ENCODE data around the gene PLPP1. TPM values are rescaled to one million over a fixed set of nuclear protein-coding genes. Genes with fewer than 3 reads are reported as not detected.

Gene PLPP1
- total RNA-seq, 1 donor from 2014 or later = 17.4 TPM

DNA sequence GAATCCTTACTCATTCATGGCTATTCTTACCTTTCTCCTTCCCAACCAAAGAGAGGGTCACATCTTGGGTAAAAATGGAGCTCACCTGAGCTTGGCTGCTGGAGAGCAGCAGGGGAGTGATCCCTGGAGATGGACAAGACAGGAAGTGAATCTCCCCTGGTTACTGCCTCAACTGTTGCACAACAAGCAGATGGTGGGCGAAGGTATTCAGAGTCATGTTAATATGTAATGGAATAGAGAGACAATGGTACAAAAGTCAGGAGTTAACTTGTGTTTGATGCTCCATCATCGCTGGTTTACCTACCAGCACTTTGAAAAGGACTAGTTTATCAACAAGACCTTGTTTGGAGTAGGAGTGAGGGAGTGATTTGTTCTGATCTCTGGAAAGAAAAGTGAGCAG, 13.0 kb upstream of the PLPP1 start:
- Mint-ChIP-seq H3K4me1 (ENCODE audit: low read depth, unreplicated experiment) (no peaks in the 10 kb centered on the region), H3K27ac (ENCODE audit: unreplicated experiment) (no peak overlapping the region)

DNA sequence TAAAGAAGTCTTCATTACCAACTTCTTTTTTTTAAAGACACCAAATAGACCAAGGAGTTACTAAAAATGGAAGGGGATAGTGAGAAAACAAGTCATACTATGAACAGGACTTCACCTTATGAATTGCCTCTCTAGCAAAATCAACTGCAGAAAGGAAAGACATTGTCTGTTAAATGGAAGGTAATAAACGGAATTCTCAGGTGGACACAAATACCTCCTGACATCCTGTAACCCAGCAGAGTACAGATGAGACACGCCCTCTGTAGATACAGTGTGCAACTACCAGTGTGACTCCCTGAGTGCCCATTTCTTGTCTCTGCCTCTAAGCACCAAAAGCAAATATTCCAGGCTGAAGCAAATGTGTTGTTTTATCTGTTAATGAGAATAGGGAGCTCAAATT, 12.2 kb upstream of the PLPP1 start:
- no peak for DNase-seq
- Mint-ChIP-seq H3K4me1 (ENCODE audit: low read depth, unreplicated experiment) (no peaks in the 10 kb centered on the region), H3K4me3 (ENCODE audit: unreplicated experiment) (no peak overlapping the region), H3K27me3 (ENCODE audit: unreplicated experiment) (peaks cover 4% of the 10 kb centered on the region), H3K36me3 (ENCODE audit: unreplicated experiment) (no peaks in the 10 kb centered on the region), H3K27ac (ENCODE audit: unreplicated experiment) (no peak overlapping the region), H3K9me3 (ENCODE audit: unreplicated experiment) (no peaks in the 10 kb centered on the region)
- TF ChIP-seq CTCF (IDR thresholded peaks at IDR 0.05; ENCODE audit: partially characterized antibody, unreplicated experiment) = no peak

More for the DNA sequence above, 13.0 kb upstream of the PLPP1 start:
- H3K36me3 Mint-ChIP-seq (ENCODE audit: unreplicated experiment) = no peaks in the 10 kb centered on the region
- DNase-seq = no peak
- no peak for TF ChIP-seq CTCF (IDR thresholded peaks at IDR 0.05; ENCODE audit: partially characterized antibody, unreplicated experiment)
- peaks cover 4% of the 10 kb centered on the region for H3K27me3 Mint-ChIP-seq (ENCODE audit: unreplicated experiment)
- H3K4me3 Mint-ChIP-seq (ENCODE audit: unreplicated experiment) = no peak overlapping the region
- no peaks in the 10 kb centered on the region for H3K9me3 Mint-ChIP-seq (ENCODE audit: unreplicated experiment)

DNA sequence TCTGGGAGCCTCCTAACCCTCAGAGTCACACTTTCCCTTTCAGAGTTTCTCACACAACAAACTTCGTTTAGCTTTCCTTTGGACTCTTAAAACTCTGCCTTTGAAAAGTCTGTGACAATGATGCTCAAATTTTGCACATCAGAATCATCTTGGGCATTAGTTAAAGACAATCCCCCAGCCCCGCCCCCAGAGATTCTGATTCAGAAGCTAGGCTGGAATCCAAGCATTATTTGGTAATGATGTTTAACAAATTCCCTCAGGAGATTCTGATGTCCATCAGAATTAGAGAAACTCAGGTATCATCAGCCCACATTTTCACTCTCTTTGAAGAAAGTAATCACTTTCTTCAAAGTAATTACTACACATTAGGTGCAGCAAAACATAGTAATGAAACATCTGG, 9.6 kb upstream of the PLPP1 start:
- H3K9me3 Mint-ChIP-seq (ENCODE audit: unreplicated experiment) = no peaks in the 10 kb centered on the region
- no peak for TF ChIP-seq CTCF (IDR thresholded peaks at IDR 0.05; ENCODE audit: partially characterized antibody, unreplicated experiment)
- H3K4me3 Mint-ChIP-seq (ENCODE audit: unreplicated experiment) = no peak overlapping the region
- peaks cover 4% of the 10 kb centered on the region for H3K27me3 Mint-ChIP-seq (ENCODE audit: unreplicated experiment)
- no peaks in the 10 kb centered on the region for H3K4me1 Mint-ChIP-seq (ENCODE audit: low read depth, unreplicated experiment)
- no peak for DNase-seq
- H3K36me3 Mint-ChIP-seq (ENCODE audit: unreplicated experiment) = no peaks in the 10 kb centered on the region
- H3K27ac Mint-ChIP-seq (ENCODE audit: unreplicated experiment) = no peak overlapping the region

DNA sequence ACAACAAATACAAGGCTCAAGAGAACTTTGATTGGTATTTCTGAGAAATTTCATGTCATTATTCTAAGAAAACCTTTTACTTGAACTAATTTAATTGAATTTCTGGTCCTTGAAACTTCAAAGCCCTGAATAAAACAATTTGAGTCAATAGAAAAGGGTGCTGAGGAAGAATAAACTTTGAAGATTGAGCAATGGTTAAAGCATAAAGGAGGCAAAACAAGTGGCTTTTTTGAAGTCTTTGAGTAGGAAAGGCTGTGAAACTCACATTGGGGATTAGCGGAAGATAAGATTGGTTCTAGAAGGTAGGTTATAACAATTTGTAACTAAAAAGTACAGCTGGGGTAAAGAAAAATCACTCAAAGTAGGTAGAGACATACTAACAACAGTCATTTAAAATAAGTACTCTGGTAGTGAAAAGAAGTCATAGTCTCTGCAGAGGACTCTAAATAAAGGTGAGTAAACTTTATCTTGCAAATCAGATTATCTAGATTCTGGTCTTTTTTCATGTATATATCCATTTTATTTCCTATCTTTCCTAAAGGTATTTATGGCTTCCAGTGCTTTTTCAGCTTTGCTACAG, 6.4 kb upstream of the PLPP1 start:
- no peak for DNase-seq
- Mint-ChIP-seq H3K9me3 (ENCODE audit: unreplicated experiment) (no peaks in the 10 kb centered on the region), H3K36me3 (ENCODE audit: unreplicated experiment) (no peaks in the 10 kb centered on the region), H3K4me1 (ENCODE audit: low read depth, unreplicated experiment) (no peaks in the 10 kb centered on the region), H3K27ac (ENCODE audit: unreplicated experiment) (no peak overlapping the region), H3K27me3 (ENCODE audit: unreplicated experiment) (no peaks in the 10 kb centered on the region), H3K4me3 (ENCODE audit: unreplicated experiment) (no peak overlapping the region)
- no peak for TF ChIP-seq CTCF (IDR thresholded peaks at IDR 0.05; ENCODE audit: partially characterized antibody, unreplicated experiment)

DNA sequence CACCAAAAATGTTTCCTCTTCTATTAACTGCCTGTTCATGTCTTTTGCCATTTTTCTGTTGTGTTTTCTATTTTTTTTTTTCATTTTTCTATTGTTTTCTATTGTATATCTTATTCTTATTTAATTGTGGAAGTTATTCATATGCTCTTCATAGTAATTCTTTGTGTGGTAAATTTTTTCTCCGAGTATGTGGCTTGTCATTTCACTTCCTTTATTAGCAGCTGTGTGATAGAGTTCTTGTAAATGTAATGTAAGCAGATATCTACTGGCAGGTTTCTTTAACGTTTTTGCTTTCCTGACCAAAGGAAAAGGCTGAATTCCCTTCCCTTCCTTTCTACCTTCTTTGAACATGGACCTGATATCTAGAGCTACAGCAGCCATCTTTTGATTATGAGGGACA, 5.8 kb upstream of the PLPP1 start:
- Mint-ChIP-seq H3K4me1 (ENCODE audit: low read depth, unreplicated experiment) (peaks cover 2% of the 10 kb centered on the region), H3K36me3 (ENCODE audit: unreplicated experiment) (no peaks in the 10 kb centered on the region), H3K9me3 (ENCODE audit: unreplicated experiment) (peaks cover 2% of the 10 kb centered on the region), H3K27ac (ENCODE audit: unreplicated experiment) (no peak overlapping the region), H3K4me3 (ENCODE audit: unreplicated experiment) (no peak overlapping the region), H3K27me3 (ENCODE audit: unreplicated experiment) (peaks cover 2% of the 10 kb centered on the region)
- DNase-seq = no peak
- no peak for TF ChIP-seq CTCF (IDR thresholded peaks at IDR 0.05; ENCODE audit: partially characterized antibody, unreplicated experiment)

All from glutamatergic neuron (in vitro differentiated cells).